GM19351 (cell line): ENCODE measurements around the gene NFATC2.

Experiments
- ATAC-seq: cut with Tn5 transposase; IDR thresholded peaks from one replicate; pipeline ENCODE4 v1.9.1; 2021; ENCODE audit warnings: mild to moderate bottlenecking, moderate library complexity; ENCODE audit not compliant: unreplicated experiment

Gene NFATC2

GRCh38 chr20:51497542-51498467 lies 44.7 kb downstream of the NFATC2 start:
- ATAC-seq: peak; percentile 42

- ATAC-seq: no peak
Observed at GRCh38 chr20:51496964-51497363, 45.6 kb downstream of the NFATC2 start.

- no peak for ATAC-seq
Observed at GRCh38 chr20:51495921-51496545, 46.5 kb downstream of the NFATC2 start.

- ATAC-seq: no peak
Observed at GRCh38 chr20:51495291-51495690, 47.2 kb downstream of the NFATC2 start.

GRCh38 chr20:51494241-51495110 lies 48.0 kb downstream of the NFATC2 start:
- no peak for ATAC-seq

- no peak for ATAC-seq
Observed at GRCh38 chr20:51493346-51493791, 49.1 kb downstream of the NFATC2 start.

- no peak for ATAC-seq
Observed at GRCh38 chr20:51492167-51493092, 50.1 kb downstream of the NFATC2 start.

GRCh38 chr20:51491393-51491792 lies 51.1 kb downstream of the NFATC2 start:
- ATAC-seq: no peak

- ATAC-seq: no peak
Observed at GRCh38 chr20:51490635-51491034, 51.9 kb downstream of the NFATC2 start.

GRCh38 chr20:51489611-51490010 lies 52.9 kb downstream of the NFATC2 start:
- ATAC-seq: no peak

- no peak for ATAC-seq
Observed at GRCh38 chr20:51488331-51488730, 54.2 kb downstream of the NFATC2 start.

GRCh38 chr20:51487565-51488268 lies 54.8 kb downstream of the NFATC2 start:
- ATAC-seq: no peak

GRCh38 chr20:51487076-51487475 lies 55.4 kb downstream of the NFATC2 start:
- no peak for ATAC-seq

- no peak for ATAC-seq
Observed at GRCh38 chr20:51486197-51487005, 56.1 kb downstream of the NFATC2 start.

- no peak for ATAC-seq
Observed at GRCh38 chr20:51484831-51485230, 57.7 kb downstream of the NFATC2 start.

GRCh38 chr20:51484141-51484815 lies 58.2 kb downstream of the NFATC2 start:
- ATAC-seq: no peak

GRCh38 chr20:51482836-51483473 lies 59.6 kb downstream of the NFATC2 start:
- no peak for ATAC-seq
